ENCODE data around the gene FGF21. TPM values are rescaled to one million over a fixed set of nuclear protein-coding genes. Genes with fewer than 3 reads are reported as not detected.

Gene FGF21
- total and polyA plus RNA-seq, 10 of the 15 experiments (the other 5 are each of a cell fraction or from before 2014, with no cell fraction given) = not detected

DNA sequence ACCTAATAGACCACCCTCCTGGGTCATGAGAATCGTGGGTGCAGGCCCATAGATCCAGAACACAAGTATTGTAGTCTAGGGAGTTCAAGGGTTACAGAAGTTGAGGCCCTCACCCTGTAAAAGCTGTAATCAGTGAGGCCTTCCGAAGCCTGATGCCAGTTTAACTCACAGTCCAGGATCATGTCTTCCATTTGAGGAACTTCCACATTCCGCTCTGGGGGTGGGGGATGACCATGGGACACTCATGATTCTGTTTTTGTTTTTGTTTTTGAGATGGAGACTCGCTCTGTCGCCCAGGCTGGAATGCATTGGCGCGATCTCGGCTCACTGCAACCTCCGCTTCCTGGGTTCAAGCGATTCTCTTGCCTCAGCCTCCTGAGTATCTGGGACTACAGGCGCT lies 13.2 kb upstream of the FGF21 start (continued):
- TF ChIP-seq MLLT1 (IDR thresholded peaks at IDR 0.05) (no peak), CBX5 (IDR thresholded peaks at IDR 0.05; ENCODE audit: low read depth) (no peak), HDGF (IDR thresholded peaks at IDR 0.05) (no peak), NR2C1 (IDR thresholded peaks at IDR 0.05) (no peak), TCF12 (IDR thresholded peaks at IDR 0.05; ENCODE audit: low read depth, low read length) (no peak)

DNA sequence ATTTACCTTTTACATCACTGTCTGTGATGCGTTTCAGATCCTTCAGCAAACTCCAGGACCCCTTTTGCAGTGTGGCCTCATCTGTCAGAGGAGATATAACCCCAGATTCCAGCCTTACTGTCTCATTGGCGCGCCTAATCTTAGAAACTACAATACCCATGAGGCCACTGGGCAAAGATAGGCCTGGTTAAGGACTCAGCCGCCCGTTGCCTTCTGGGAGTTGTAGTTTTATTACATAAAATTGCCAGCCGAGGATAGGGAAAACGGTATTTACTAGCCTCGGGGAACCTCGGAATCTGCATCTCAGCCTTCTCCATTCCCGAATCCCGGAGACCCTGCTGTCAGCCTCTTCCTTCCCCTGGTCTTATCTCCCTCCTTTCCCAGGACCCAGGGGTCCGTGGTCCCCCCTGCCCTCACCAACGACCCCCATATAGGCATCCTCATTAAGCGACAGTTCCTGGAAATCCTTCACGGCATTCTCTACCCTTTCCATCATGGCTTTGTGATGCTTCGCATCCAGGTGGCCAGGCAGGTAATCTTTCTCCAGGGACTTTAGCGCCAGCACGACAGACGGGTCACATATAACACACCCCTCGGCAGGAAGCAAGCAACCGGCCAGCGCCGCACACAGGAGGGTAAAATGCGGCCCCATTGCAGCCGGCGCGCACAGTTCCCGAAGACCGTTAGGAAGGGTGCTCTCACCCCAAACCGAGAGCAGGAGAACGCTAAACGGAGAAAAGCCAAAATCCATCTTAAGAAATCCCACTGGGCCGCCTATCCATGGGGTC lies 9.9 kb upstream of the FGF21 start:
- ChIA-PET RAD21 (ENCODE audit: unreplicated experiment) (no interaction called here), POLR2A (no interaction called here), SMC1A (ENCODE audit: uncharacterized antibody, unreplicated experiment) (interaction anchor here (0.7 to 1.4 kb wide), 2 partner anchors 22 to 25 kb away, joined by 3 to 4 read pairs; no protein-coding TSS in a partner anchor), CTCF (interaction anchor here (0.7 kb wide), 1 partner anchor 50 kb away, joined by 3 read pairs; no protein-coding TSS in a partner anchor)
- Histone ChIP-seq H3K4me1 (ENCODE audit: control insufficient read depth, insufficient read depth, low read length) (no peaks in the 10 kb centered on the region), H4K20me1 (ENCODE audit: control insufficient read depth, insufficient read depth) (no peaks in the 10 kb centered on the region), H3K4me3 (no peak overlapping the region), H3K4me2 (ENCODE audit: control insufficient read depth, insufficient read depth) (no peak overlapping the region), H3K27me3 (replicated peaks in 1 of 2; ENCODE audit: control insufficient read depth in 2 of 2, insufficient read depth in 2 of 2, low read length in 1 of 2) (peaks cover 0 to 2% of the 10 kb centered on the region in 2 experiments; a peak in 3 of 4 replicates), H3K9ac (ENCODE audit: control insufficient read depth, insufficient read depth, low read length) (no peak overlapping the region), H2AFZ (ENCODE audit: control insufficient read depth, low read depth, low read length) (no peak overlapping the region), H3K27ac (ENCODE audit: control insufficient read depth, insufficient read depth) (no peak overlapping the region), H3K79me2 (ENCODE audit: control insufficient read depth, insufficient read depth, low read length) (no peaks in the 10 kb centered on the region), H3K36me3 (ENCODE audit: control insufficient read depth in 2 of 2, insufficient read depth in 2 of 2, low read length in 1 of 2) (no peaks in the 10 kb centered on the region), H3K9me3 (replicated peaks; ENCODE audit: control insufficient read depth, insufficient read depth, low read length) (peaks cover 2% of the 10 kb centered on the region; the same call in 1 of the 3 replicates)
- no peak for DNase-seq (ENCODE audit: low read depth, low spot score)
- 53% methylated on average over 33 of the region's 33 CpGs for WGBS (ENCODE audit: insufficient coverage, insufficient replicate concordance, low lambda C conversion rate, missing lambda C conversion rate)
- FAIRE-seq = peak; percentile 31
- BruUV-seq (replicated peaks) = no TSS peak
- in situ Hi-C loops (cut with MboI) (no loop called here), intact Hi-C loops (cut with micrococcal nuclease; ENCODE audit: unreplicated experiment) (no loop called here)
- ATAC-seq = peak; percentile 83
- TF ChIP-seq JUND (IDR thresholded peaks at IDR 0.05; ENCODE audit: low read depth, low read length) = no peak
- TF ChIP-seq E2F8 (IDR thresholded peaks at IDR 0.05; ENCODE audit: low read depth, partially characterized antibody) = no peak
- no peak for TF ChIP-seq HDGF (IDR thresholded peaks at IDR 0.05)
- no peak for TF ChIP-seq RELA (IDR thresholded peaks at IDR 0.05; ENCODE audit: borderline replicate concordance, partially characterized antibody)
- TF ChIP-seq CREM (IDR thresholded peaks at IDR 0.05; ENCODE audit: low read depth) = peak; percentile 69; the same call in 1 of the 2 replicates
- peak; percentile 75 for TF ChIP-seq IKZF1 (conservative IDR thresholded peaks at IDR 0.05)
- peak; percentile 96 for TF ChIP-seq HCFC1 (IDR thresholded peaks at IDR 0.05; ENCODE audit: low read length)
- TF ChIP-seq NFYA (IDR thresholded peaks at IDR 0.05; ENCODE audit: borderline replicate concordance, low read depth, low read length) = no peak
- peak; percentile 99 for TF ChIP-seq SIX5 (IDR thresholded peaks at IDR 0.05; ENCODE audit: low read depth, low read length, severe bottlenecking)
- TF ChIP-seq SUPT20H (IDR thresholded peaks at IDR 0.05; ENCODE audit: borderline replicate concordance, control insufficient read depth, low read depth, low read length) = no peak
- no peak for TF ChIP-seq MTA3 (IDR thresholded peaks at IDR 0.05; ENCODE audit: borderline replicate concordance, low read length)
- TF ChIP-seq TARDBP (IDR thresholded peaks at IDR 0.05; ENCODE audit: borderline replicate concordance) = peak; percentile 92
- TF ChIP-seq NFXL1 (IDR thresholded peaks at IDR 0.05; ENCODE audit: borderline replicate concordance) = no peak
- TF ChIP-seq CREB1 (IDR thresholded peaks at IDR 0.05; ENCODE audit: low read depth) = peak; percentile 63
- TF ChIP-seq GABPA (IDR thresholded peaks at IDR 0.05; ENCODE audit: low read depth) = 0 out of 2 replicates have a peak, but pooled peaks have one; percentile 20
- peak; percentile 46 for TF ChIP-seq NR2C1 (IDR thresholded peaks at IDR 0.05)
- no peak for TF ChIP-seq NR2F1 (conservative IDR thresholded peaks at IDR 0.05)

Data from GM12878 (cell line).